GM13977 (cell line): Measurements from ENCODE around the gene AKR7A2.

Experiments
- DNase-seq: peaks from one replicate; pipeline ENCODE4 v3.0.0; 2012; ENCODE audit warnings: low spot score
- in situ Hi-C: fragments of 300-500 bp; cut with MboI; formaldehyde crosslinking; loops from one replicate; pipeline ENCODE4 v1.12.0; 2022; ENCODE audit warnings: low sequenced_read_pairs, low pct_unique_long_range_greater_than_20kb, mixed read lengths, inconsistent platforms; ENCODE audit not compliant: unreplicated experiment
- TF ChIP-seq, protein P1 (sequence below): IDR thresholded peaks from 2 replicates; pipeline ENCODE4 v1.5.1; 2012; ENCODE audit warnings: mild to moderate bottlenecking, control low read depth; ENCODE audit not compliant: insufficient read depth; ENCODE audit errors: extremely low read depth, missing control alignments

The AKR7A2 gene

GRCh38 chr1:19328486-19328885 lies 16.5 kb upstream of the AKR7A2 start:
- DNase-seq: no peak
- TF ChIP-seq, protein P1, sequence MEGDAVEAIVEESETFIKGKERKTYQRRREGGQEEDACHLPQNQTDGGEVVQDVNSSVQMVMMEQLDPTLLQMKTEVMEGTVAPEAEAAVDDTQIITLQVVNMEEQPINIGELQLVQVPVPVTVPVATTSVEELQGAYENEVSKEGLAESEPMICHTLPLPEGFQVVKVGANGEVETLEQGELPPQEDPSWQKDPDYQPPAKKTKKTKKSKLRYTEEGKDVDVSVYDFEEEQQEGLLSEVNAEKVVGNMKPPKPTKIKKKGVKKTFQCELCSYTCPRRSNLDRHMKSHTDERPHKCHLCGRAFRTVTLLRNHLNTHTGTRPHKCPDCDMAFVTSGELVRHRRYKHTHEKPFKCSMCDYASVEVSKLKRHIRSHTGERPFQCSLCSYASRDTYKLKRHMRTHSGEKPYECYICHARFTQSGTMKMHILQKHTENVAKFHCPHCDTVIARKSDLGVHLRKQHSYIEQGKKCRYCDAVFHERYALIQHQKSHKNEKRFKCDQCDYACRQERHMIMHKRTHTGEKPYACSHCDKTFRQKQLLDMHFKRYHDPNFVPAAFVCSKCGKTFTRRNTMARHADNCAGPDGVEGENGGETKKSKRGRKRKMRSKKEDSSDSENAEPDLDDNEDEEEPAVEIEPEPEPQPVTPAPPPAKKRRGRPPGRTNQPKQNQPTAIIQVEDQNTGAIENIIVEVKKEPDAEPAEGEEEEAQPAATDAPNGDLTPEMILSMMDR: no peak
- in situ Hi-C loops: no loop called here

GRCh38 chr1:19327736-19328135 lies 15.8 kb upstream of the AKR7A2 start:
- in situ Hi-C loops: no loop called here
- DNase-seq: no peak
- TF ChIP-seq, protein P1: no peak

GRCh38 chr1:19327301-19327700 lies 15.4 kb upstream of the AKR7A2 start:
- in situ Hi-C loops: no loop called here
- no peak for DNase-seq
- TF ChIP-seq, protein P1: no peak

- TF ChIP-seq, protein P1: no peak
- DNase-seq: no peak
- in situ Hi-C loops: no loop called here
Observed at GRCh38 chr1:19326748-19327065, 14.8 kb upstream of the AKR7A2 start.

GRCh38 chr1:19325958-19326747 lies 14.2 kb upstream of the AKR7A2 start:
- in situ Hi-C loops: no loop called here
- TF ChIP-seq, protein P1: no peak
- no peak for DNase-seq

- in situ Hi-C loops: no loop called here
- TF ChIP-seq, protein P1: no peak
- no peak for DNase-seq
Observed at GRCh38 chr1:19325368-19325957, 13.5 kb upstream of the AKR7A2 start.

- in situ Hi-C loops: no loop called here
Observed at GRCh38 chr1:19324665-19324990, 12.7 kb upstream of the AKR7A2 start.

More at GRCh38 chr1:19324665-19324990, 12.7 kb upstream of the AKR7A2 start:
- DNase-seq: no peak
- TF ChIP-seq, protein P1: no peak
